HepG2 (cell line): ENCODE measurements around the gene GALNT16. TPM values are rescaled to one million over a fixed set of nuclear protein-coding genes. Genes with fewer than 3 reads are reported as not detected.

Source experiments
- HCFC1 ChIP-seq: fragments of 150-350 bp; IDR thresholded peaks from 2 replicates; pipeline ENCODE4 v1.6.1; 2014; ENCODE audit warnings: low read depth, low read length
- HOXA7 ChIP-seq: sonication (generic); formaldehyde crosslinking; IDR thresholded peaks from 2 replicates; pipeline ENCODE4 v1.8.1; 2022; ENCODE audit warnings: mild to moderate bottlenecking, missing genetic modification reagents, moderate library complexity
- MAFK ChIP-seq, 2 experiments: IDR thresholded peaks in 1 of 2; conservative IDR thresholded peaks in 1 of 2; 2 replicates each; pipeline ENCODE4 v1.6.1; 2011; ENCODE audit warnings: improper control_type of control experiment in 2 of 2, low read length in 2 of 2
- MIER3 ChIP-seq: IDR thresholded peaks from 2 replicates; pipeline ENCODE4 v1.6.1; 2016; ENCODE audit warnings: missing compliant biosample characterization, borderline replicate concordance
- SYNCRIP ChIP-seq: fragments of 200-400 bp; formaldehyde crosslinking; IDR thresholded peaks from 2 replicates; pipeline ENCODE4 v1.6.1; 2018; ENCODE audit warnings: mild to moderate bottlenecking, low read depth, low read length; ENCODE audit not compliant: insufficient read depth
- ZNF672 ChIP-seq: sonication (generic); formaldehyde crosslinking; IDR thresholded peaks from 2 replicates; pipeline ENCODE4 v1.8.1; 2022; ENCODE audit warnings: missing genetic modification reagents
- polyA plus RNA-seq, 8 experiments: library from polyadenylated mRNA; depleted of rRNA in 3 of 8; stranded (reverse) in 7 of 8; unstranded in 1 of 8; fragments of >200 nt; fragmentation: Illumina TruSeq in 4 of 8; extraction: Trizol in 4 of 8; gene quantifications; 2 replicates each; pipeline versions ENCODE4 v1.2.1 to v1.2.3, GENCODE V29; 2011 to 2016; ENCODE audit warnings: low read depth in 4 of 8, missing spikeins in 1 of 8, mixed read lengths in 1 of 8; ENCODE audit not compliant: insufficient read depth in 1 of 8
- total RNA-seq, 5 experiments: library from RNA; depleted of rRNA; stranded (reverse); fragments of >200 nt; fragmentation: Illumina TruSeq; extraction: Trizol; gene quantifications; 2 replicates each; pipeline ENCODE4 v1.2.3, GENCODE V29; 2016; ENCODE audit warnings: low read depth in 1 of 5
- TF ChIP-seq, protein P1 (sequence below): sonication (generic); formaldehyde crosslinking; IDR thresholded peaks from 2 replicates; pipeline ENCODE4 v1.4.0; 2020; ENCODE audit warnings: missing genetic modification reagents
- TF ChIP-seq, protein P2 (sequence below): IDR thresholded peaks from 2 replicates; pipeline ENCODE4 v1.6.1; 2016; ENCODE audit warnings: control low read depth
- TF ChIP-seq, protein P3 (sequence below): sonication (generic); formaldehyde crosslinking; IDR thresholded peaks from 2 replicates; pipeline ENCODE4 v1.5.1; 2020; ENCODE audit warnings: mild to moderate bottlenecking, missing genetic modification reagents, moderate library complexity
- TF ChIP-seq, protein P4 (sequence below): sonication (generic); formaldehyde crosslinking; IDR thresholded peaks from 2 replicates; pipeline ENCODE4 v1.8.0; 2022; ENCODE audit warnings: low read depth, missing genetic modification reagents
- TF ChIP-seq, protein P5 (sequence below): sonication (generic); formaldehyde crosslinking; IDR thresholded peaks from 2 replicates; pipeline ENCODE4 v1.5.0; 2020; ENCODE audit warnings: mild to moderate bottlenecking, missing genetic modification reagents
- TF ChIP-seq, protein P6 (sequence below): sonication (generic); formaldehyde crosslinking; IDR thresholded peaks from 2 replicates; pipeline ENCODE4 v1.4.0; 2020; ENCODE audit warnings: mild to moderate bottlenecking, missing genetic modification reagents

The GALNT16 gene
- total and polyA plus RNA-seq, 2 of the 13 experiments (the other 11 are each of a cell fraction or from before 2014, with no cell fraction given), result 0.54 to 0.82 TPM

DNA sequence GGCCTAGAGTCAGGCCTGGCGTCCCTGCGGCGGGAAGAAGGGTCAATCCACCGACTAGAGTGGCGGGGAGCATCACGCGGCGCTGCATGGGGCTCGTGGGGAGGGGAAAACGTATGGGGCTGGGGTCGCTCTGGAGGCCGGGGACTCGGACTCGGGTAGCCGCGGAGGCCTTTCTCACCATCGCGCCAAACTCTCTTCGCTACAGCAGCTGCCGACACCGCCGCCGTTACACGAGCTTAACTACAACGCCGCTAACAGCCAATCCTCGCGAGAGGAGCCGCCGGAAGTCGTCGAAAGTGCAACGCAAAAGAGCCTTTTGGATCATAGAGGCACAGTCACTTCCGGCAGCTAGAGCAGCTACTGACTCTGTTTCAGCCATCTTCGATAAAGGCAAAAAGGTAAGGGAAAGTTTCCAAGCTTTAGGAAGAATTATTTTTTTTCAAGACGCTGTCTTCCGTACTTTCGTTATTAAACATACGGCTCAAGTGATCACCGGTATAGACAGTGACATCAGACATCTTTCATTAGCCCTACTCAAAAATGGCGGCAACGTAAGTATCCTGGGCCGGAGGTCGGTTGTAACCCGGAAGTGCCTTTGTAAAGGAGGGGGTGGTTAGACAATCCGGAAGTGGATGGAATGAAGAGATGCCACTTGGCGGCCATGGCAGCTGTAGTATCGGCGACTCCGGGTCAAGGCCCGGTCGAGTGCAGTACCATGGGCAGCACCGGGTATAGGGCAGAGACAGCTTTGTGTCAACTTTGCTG is 138.3 kb downstream of the GALNT16 start, which contains the start of the genes ERH and SLC39A9 (continued):
- TF ChIP-seq, protein P1, sequence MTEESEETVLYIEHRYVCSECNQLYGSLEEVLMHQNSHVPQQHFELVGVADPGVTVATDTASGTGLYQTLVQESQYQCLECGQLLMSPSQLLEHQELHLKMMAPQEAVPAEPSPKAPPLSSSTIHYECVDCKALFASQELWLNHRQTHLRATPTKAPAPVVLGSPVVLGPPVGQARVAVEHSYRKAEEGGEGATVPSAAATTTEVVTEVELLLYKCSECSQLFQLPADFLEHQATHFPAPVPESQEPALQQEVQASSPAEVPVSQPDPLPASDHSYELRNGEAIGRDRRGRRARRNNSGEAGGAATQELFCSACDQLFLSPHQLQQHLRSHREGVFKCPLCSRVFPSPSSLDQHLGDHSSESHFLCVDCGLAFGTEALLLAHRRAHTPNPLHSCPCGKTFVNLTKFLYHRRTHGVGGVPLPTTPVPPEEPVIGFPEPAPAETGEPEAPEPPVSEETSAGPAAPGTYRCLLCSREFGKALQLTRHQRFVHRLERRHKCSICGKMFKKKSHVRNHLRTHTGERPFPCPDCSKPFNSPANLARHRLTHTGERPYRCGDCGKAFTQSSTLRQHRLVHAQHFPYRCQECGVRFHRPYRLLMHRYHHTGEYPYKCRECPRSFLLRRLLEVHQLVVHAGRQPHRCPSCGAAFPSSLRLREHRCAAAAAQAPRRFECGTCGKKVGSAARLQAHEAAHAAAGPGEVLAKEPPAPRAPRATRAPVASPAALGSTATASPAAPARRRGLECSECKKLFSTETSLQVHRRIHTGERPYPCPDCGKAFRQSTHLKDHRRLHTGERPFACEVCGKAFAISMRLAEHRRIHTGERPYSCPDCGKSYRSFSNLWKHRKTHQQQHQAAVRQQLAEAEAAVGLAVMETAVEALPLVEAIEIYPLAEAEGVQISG (CRISPR knock-in tag), result peak; percentile 99
- TF ChIP-seq, protein P2, sequence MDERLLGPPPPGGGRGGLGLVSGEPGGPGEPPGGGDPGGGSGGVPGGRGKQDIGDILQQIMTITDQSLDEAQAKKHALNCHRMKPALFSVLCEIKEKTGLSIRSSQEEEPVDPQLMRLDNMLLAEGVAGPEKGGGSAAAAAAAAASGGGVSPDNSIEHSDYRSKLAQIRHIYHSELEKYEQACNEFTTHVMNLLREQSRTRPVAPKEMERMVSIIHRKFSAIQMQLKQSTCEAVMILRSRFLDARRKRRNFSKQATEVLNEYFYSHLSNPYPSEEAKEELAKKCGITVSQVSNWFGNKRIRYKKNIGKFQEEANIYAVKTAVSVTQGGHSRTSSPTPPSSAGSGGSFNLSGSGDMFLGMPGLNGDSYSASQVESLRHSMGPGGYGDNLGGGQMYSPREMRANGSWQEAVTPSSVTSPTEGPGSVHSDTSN (CRISPR knock-in tag), result no peak; the same call in 1 of the 2 replicates
- TF ChIP-seq, protein P3, sequence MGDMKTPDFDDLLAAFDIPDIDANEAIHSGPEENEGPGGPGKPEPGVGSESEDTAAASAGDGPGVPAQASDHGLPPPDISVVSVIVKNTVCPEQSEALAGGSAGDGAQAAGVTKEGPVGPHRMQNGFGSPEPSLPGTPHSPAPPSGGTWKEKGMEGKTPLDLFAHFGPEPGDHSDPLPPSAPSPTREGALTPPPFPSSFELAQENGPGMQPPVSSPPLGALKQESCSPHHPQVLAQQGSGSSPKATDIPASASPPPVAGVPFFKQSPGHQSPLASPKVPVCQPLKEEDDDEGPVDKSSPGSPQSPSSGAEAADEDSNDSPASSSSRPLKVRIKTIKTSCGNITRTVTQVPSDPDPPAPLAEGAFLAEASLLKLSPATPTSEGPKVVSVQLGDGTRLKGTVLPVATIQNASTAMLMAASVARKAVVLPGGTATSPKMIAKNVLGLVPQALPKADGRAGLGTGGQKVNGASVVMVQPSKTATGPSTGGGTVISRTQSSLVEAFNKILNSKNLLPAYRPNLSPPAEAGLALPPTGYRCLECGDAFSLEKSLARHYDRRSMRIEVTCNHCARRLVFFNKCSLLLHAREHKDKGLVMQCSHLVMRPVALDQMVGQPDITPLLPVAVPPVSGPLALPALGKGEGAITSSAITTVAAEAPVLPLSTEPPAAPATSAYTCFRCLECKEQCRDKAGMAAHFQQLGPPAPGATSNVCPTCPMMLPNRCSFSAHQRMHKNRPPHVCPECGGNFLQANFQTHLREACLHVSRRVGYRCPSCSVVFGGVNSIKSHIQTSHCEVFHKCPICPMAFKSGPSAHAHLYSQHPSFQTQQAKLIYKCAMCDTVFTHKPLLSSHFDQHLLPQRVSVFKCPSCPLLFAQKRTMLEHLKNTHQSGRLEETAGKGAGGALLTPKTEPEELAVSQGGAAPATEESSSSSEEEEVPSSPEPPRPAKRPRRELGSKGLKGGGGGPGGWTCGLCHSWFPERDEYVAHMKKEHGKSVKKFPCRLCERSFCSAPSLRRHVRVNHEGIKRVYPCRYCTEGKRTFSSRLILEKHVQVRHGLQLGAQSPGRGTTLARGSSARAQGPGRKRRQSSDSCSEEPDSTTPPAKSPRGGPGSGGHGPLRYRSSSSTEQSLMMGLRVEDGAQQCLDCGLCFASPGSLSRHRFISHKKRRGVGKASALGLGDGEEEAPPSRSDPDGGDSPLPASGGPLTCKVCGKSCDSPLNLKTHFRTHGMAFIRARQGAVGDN (CRISPR knock-in tag), result peak; percentile 86
- no peak for TF ChIP-seq HOXA7
- peak; percentile 70 for TF ChIP-seq HCFC1
- TF ChIP-seq, protein P4, sequence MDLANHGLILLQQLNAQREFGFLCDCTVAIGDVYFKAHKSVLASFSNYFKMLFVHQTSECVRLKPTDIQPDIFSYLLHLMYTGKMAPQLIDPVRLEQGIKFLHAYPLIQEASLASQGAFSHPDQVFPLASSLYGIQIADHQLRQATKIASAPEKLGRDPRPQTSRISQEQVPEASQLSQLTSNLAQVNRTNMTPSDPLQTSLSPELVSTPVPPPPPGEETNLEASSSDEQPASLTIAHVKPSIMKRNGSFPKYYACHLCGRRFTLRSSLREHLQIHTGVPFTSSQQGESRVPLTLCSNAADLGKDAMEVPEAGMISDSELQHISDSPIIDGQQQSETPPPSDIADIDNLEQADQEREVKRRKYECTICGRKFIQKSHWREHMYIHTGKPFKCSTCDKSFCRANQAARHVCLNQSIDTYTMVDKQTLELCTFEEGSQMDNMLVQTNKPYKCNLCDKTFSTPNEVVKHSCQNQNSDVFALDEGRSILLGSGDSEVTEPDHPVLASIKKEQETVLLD (CRISPR knock-in tag), result peak; percentile 70
- TF ChIP-seq MIER3, result peak; percentile 36; the same call in 1 of the 2 replicates
- TF ChIP-seq SYNCRIP, result no peak
- TF ChIP-seq, protein P5, sequence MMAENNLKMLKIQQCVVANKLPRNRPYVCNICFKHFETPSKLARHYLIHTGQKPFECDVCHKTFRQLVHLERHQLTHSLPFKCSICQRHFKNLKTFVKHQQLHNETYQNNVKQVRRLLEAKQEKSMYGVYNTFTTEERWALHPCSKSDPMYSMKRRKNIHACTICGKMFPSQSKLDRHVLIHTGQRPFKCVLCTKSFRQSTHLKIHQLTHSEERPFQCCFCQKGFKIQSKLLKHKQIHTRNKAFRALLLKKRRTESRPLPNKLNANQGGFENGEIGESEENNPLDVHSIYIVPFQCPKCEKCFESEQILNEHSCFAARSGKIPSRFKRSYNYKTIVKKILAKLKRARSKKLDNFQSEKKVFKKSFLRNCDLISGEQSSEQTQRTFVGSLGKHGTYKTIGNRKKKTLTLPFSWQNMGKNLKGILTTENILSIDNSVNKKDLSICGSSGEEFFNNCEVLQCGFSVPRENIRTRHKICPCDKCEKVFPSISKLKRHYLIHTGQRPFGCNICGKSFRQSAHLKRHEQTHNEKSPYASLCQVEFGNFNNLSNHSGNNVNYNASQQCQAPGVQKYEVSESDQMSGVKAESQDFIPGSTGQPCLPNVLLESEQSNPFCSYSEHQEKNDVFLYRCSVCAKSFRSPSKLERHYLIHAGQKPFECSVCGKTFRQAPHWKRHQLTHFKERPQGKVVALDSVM, result no peak
- no peak for TF ChIP-seq ZNF672 (CRISPR knock-in tag)
- no peak for TF ChIP-seq MAFK (conservative IDR thresholded peaks at IDR 0.05 in 1 of 2, IDR thresholded peaks at IDR 0.05 in 1 of 2; ENCODE audit: low read length in 2 of 2)
- TF ChIP-seq, protein P6, sequence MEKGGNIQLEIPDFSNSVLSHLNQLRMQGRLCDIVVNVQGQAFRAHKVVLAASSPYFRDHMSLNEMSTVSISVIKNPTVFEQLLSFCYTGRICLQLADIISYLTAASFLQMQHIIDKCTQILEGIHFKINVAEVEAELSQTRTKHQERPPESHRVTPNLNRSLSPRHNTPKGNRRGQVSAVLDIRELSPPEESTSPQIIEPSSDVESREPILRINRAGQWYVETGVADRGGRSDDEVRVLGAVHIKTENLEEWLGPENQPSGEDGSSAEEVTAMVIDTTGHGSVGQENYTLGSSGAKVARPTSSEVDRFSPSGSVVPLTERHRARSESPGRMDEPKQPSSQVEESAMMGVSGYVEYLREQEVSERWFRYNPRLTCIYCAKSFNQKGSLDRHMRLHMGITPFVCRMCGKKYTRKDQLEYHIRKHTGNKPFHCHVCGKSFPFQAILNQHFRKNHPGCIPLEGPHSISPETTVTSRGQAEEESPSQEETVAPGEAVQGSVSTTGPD, result 0 out of 2 replicates have a peak, but pooled peaks have one; percentile 15
